Lower leg skin (tissue), 4 donors: ENCODE data around the gene PLA2G4A. TPM values are rescaled to one million over a fixed set of nuclear protein-coding genes. Genes with fewer than 3 reads are reported as not detected.

Source experiments
- DNase-seq, 2 donors: peaks; one replicate each; pipeline ENCODE4 v3.0.0-alpha.2; 2019; ENCODE audit warnings: low spot score in 2 of 2
- H3K4me3 ChIP-seq: fragments of 200-600 bp; sonication (generic); 2 replicates; pipeline ENCODE4 v1.5.1; 2017; ENCODE audit warnings: mild to moderate bottlenecking, low read depth; ENCODE audit not compliant: poor library complexity, severe bottlenecking
- POLR2A ChIP-seq, 2 donors: fragments of 450-650 bp; IDR thresholded peaks; one replicate each; pipeline ENCODE4 v1.6.1; 2016 to 2017; ENCODE audit warnings: antibody characterized with exemption in 2 of 2, mild to moderate bottlenecking in 1 of 2, moderate library complexity in 1 of 2
- WGBS, 2 donors: methylation state at CpG; one replicate each; pipeline ENCODE4 v1.1.5; 2018; 5-methylcytosine and 5-hydroxymethylcytosine counted together
- intact Hi-C: fragments of 100-400 bp; cut with DNase I; formaldehyde crosslinking; loops from one replicate; pipeline ENCODE4 v1.15.0; 2023; ENCODE audit warnings: low total_unique reads
- total RNA-seq, 4 donors: library from RNA; depleted of rRNA; stranded (reverse); fragments of >200 nt; gene quantifications; one replicate each; pipeline ENCODE4 v1.1.0, GENCODE V29; 2016
- TF ChIP-seq, protein P1 (sequence below), 3 donors: fragments of 450-650 bp; IDR thresholded peaks; one replicate each; pipeline ENCODE4 v1.5.1; 2016; ENCODE audit warnings: antibody characterized with exemption in 3 of 3, mild to moderate bottlenecking in 3 of 3, moderate library complexity in 2 of 3

PLA2G4A gene
- total RNA-seq, 4 donors from 2014 or later: 9.5 to 15.3 (median 11.2) TPM

GRCh38 chr1:186841599-186841998, 12.8 kb downstream of the PLA2G4A start:
- DNase-seq: no peak
- TF ChIP-seq, protein P1, sequence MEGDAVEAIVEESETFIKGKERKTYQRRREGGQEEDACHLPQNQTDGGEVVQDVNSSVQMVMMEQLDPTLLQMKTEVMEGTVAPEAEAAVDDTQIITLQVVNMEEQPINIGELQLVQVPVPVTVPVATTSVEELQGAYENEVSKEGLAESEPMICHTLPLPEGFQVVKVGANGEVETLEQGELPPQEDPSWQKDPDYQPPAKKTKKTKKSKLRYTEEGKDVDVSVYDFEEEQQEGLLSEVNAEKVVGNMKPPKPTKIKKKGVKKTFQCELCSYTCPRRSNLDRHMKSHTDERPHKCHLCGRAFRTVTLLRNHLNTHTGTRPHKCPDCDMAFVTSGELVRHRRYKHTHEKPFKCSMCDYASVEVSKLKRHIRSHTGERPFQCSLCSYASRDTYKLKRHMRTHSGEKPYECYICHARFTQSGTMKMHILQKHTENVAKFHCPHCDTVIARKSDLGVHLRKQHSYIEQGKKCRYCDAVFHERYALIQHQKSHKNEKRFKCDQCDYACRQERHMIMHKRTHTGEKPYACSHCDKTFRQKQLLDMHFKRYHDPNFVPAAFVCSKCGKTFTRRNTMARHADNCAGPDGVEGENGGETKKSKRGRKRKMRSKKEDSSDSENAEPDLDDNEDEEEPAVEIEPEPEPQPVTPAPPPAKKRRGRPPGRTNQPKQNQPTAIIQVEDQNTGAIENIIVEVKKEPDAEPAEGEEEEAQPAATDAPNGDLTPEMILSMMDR (IDR thresholded peaks at IDR 0.05): no peak
- 67 to 76% methylated on average over 3 of the region's 3 CpGs for WGBS, 2 donors
- no peak overlapping the region for H3K4me3 ChIP-seq
- intact Hi-C loops: no loop called here

DNA sequence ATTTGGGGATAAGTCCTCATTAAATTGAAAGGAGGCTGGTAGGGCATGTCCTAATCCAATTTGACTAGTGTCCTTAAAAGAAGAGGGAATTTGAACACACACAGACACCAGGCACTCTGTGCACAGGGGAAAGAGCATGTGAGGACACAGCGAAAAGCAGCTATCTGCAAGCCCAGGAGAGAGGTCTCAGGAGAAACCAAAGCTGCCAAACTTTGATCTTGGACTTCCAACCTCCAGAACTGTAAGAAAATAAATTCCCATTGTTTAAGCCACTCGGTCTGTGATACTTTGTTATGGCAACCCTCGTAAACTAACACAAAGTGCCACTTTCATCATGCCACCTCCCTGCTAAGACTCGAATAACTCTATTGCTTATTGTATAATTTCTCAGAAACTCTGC, 13.8 kb downstream of the PLA2G4A start:
- no peak for DNase-seq
- intact Hi-C loops: no loop called here
- WGBS, 2 donors: 61 to 70% methylated on average over 4 of the region's 4 CpGs
- H3K4me3 ChIP-seq: no peak overlapping the region
- TF ChIP-seq POLR2A (IDR thresholded peaks at IDR 0.05): no peak
- TF ChIP-seq, protein P1 (IDR thresholded peaks at IDR 0.05): no peak

- 74 to 79% methylated on average over 2 of the region's 2 CpGs for WGBS, 2 donors
- no peak overlapping the region for H3K4me3 ChIP-seq
- intact Hi-C loops: no loop called here
- no peak for DNase-seq
- TF ChIP-seq, protein P1 (IDR thresholded peaks at IDR 0.05): no peak
- TF ChIP-seq POLR2A (IDR thresholded peaks at IDR 0.05): no peak
Observed at GRCh38 chr1:186843226-186843625, 14.5 kb downstream of the PLA2G4A start.

- TF ChIP-seq, protein P1 (IDR thresholded peaks at IDR 0.05): no peak
- TF ChIP-seq POLR2A (IDR thresholded peaks at IDR 0.05): no peak
- intact Hi-C loops: no loop called here
- WGBS, 2 donors: 85 to 89% methylated on average over 2 of the region's 2 CpGs
- no peak for DNase-seq
- no peak overlapping the region for H3K4me3 ChIP-seq
Observed at GRCh38 chr1:186843931-186844330, 15.2 kb downstream of the PLA2G4A start.

- TF ChIP-seq POLR2A (IDR thresholded peaks at IDR 0.05): no peak
- TF ChIP-seq, protein P1 (IDR thresholded peaks at IDR 0.05): no peak
- 25 to 28% methylated on average over 3 of the region's 3 CpGs for WGBS, 2 donors
- no peak overlapping the region for H3K4me3 ChIP-seq
- no peak for DNase-seq
- intact Hi-C loops: no loop called here
Observed at GRCh38 chr1:186845576-186846210, 16.9 kb downstream of the PLA2G4A start.

- H3K4me3 ChIP-seq: no peak overlapping the region
- intact Hi-C loops: no loop called here
- TF ChIP-seq, protein P1 (IDR thresholded peaks at IDR 0.05): no peak
- TF ChIP-seq POLR2A (IDR thresholded peaks at IDR 0.05): no peak
- DNase-seq: no peak
Observed at GRCh38 chr1:186848509-186849130, 19.9 kb downstream of the PLA2G4A start.
